ENCODE results near the gene KIF11. TPM values are rescaled to one million over a fixed set of nuclear protein-coding genes. Genes with fewer than 3 reads are reported as not detected.

Gene KIF11
- total RNA-seq, 1 donor from 2014 or later: not detected

GRCh38 chr10:92702301-92702916 lies 109.5 kb downstream of the KIF11 start:
- TF ChIP-seq CTCF (IDR thresholded peaks at IDR 0.05): no peak

More at GRCh38 chr10:92702301-92702916, 109.5 kb downstream of the KIF11 start:
- intact Hi-C loops (cut with DNase I): no loop called here
- H3K27me3 ChIP-seq: no peaks in the 10 kb centered on the region
- peaks cover 0 to 4% of the 10 kb centered on the region in 2 donors for H3K4me1 ChIP-seq
- DNase-seq (ENCODE audit: low spot score in 2 of 2): no peak
- no peak overlapping the region for H3K4me3 ChIP-seq
- H3K9me3 ChIP-seq: no peaks in the 10 kb centered on the region
- H3K36me3 ChIP-seq: no peaks in the 10 kb centered on the region
- H3K27ac ChIP-seq: no peak overlapping the region

Other genes with a start within 250 kb of the KIF11 start
- gene IDE, start 19.0 kb upstream of the KIF11 start, total RNA-seq: 22.7 TPM
- 18.5 TPM for gene HHEX, start 96.8 kb downstream of the KIF11 start, total RNA-seq

Data from ascending aorta (tissue), 2 donors.